ENCODE results near the gene NUBP2. TPM values are rescaled to one million over a fixed set of nuclear protein-coding genes. Genes with fewer than 3 reads are reported as not detected.
A peak's percentile ranks its signal among the peaks of the same experiment; 100 is the strongest.

Gene NUBP2
- total RNA-seq, 1 donor from 2014 or later, result 111 TPM

DNA sequence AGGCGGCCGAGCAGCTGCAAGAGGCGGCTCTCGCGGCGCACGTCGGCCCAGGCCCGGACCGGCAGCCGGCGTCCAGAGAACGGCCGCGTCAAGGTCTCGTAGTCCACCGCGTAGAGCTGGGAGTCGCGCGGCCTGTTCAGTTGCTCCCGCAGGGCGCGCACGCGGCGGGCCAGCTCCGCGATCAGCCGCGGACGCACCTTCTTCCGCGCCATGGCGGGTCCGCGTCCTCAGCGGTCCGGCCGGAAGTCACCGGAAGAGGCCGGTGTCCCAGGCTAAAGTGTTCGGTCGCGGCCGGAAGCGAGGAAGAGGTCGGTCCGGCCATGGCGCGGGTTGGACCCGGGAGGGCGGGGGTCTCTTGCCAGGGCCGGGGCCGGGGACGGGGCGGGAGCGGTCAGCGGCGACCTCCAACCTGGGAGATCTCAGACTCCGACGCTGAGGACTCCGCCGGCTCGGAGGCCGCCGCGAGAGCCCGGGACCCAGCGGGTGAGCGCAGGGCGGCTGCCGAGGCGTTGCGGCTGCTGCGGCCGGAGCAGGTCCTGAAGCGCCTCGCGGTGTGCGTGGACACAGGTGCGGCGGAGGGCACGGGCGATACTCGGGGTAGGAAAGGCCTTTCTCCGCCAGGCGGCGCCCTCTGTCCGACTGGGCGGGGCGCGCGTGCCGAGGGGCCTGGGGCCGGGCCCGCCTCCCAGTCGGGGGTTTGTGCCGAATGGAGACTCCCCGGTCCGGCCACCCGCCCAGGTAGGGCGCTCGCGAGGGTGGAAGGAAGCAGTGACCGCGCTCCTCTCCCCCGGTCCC, 9.7 kb upstream of the NUBP2 start, which contains the start of gene MRPS34:
Gene MRPS34, minus strand, starts transcription at position 227 of the 795 bp plus-strand sequence. Its CDS starts 15 bp downstream, at position 212.
- DNase-seq (ENCODE audit: low read depth), result no peak
- peak within 1 kb of the TSS; percentile 85 for H3K4me3 ChIP-seq (ENCODE audit: low read depth, low read length)
- TF ChIP-seq, protein P1, sequence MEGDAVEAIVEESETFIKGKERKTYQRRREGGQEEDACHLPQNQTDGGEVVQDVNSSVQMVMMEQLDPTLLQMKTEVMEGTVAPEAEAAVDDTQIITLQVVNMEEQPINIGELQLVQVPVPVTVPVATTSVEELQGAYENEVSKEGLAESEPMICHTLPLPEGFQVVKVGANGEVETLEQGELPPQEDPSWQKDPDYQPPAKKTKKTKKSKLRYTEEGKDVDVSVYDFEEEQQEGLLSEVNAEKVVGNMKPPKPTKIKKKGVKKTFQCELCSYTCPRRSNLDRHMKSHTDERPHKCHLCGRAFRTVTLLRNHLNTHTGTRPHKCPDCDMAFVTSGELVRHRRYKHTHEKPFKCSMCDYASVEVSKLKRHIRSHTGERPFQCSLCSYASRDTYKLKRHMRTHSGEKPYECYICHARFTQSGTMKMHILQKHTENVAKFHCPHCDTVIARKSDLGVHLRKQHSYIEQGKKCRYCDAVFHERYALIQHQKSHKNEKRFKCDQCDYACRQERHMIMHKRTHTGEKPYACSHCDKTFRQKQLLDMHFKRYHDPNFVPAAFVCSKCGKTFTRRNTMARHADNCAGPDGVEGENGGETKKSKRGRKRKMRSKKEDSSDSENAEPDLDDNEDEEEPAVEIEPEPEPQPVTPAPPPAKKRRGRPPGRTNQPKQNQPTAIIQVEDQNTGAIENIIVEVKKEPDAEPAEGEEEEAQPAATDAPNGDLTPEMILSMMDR (conservative IDR thresholded peaks at IDR 0.05; ENCODE audit: low read depth, low read length), result peak; percentile 66

DNA sequence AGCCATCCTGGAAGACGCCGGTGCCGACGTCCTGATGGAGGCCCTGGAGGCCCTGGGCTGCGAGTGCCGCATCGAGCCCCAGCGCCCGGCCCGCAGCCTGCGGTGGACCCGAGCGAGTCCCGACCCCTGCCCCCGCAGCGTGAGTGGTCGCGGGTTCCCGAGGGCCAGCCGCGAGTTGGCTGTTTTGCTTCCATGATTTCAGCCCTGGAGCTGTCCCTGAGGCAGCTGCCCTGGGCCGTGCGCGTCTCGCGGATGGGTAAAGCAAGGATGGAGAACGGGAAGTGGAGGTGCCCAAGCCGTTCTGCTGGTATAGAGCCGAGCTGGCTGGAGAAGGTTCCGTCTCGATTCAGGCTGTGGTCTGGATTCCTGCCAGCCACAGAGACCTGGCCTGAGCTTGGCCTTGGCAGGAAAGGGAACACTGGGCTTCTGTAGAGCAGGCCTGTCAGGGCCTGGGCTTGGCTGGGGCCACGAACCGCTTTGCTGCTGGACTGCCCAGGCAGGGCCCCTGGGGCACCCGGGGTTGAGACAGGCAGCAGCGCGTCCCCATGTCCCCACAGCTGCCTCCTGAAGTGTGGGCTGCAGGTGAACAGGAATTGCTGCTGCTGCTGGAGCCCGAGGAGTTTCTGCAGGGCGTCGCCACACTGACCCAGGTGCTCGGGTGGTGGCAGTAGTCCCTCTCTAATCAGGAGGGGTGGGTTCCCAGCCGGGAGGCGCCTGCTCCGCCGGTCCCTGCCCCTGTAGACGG, 8.9 kb upstream of the NUBP2 start:
- TF ChIP-seq, protein P1 (conservative IDR thresholded peaks at IDR 0.05; ENCODE audit: low read depth, low read length), result no peak
- peak overlapping the region; percentile 85 for H3K4me3 ChIP-seq (ENCODE audit: low read depth, low read length)
- no peak for DNase-seq (ENCODE audit: low read depth)

DNA sequence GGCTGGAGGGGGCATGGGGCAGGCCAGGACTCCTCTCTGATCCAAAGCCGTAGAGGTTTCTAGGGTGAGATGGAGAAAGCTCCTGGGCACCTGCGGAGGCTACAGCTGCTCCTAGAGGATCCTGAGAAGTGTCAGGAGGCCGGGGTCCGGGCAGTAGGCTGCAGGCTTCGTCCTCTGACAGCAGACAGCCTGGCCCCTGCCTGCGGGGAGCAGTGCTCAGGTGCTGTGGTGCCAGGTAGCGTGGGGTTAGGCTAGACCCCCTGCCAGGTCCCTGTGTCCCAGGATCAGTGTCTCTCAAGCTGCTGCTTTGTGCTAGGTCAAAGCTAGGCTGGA, 8.3 kb upstream of the NUBP2 start:
- TF ChIP-seq, protein P1 (conservative IDR thresholded peaks at IDR 0.05; ENCODE audit: low read depth, low read length), result no peak
- peak overlapping the region; percentile 85 for H3K4me3 ChIP-seq (ENCODE audit: low read depth, low read length)
- no peak for DNase-seq (ENCODE audit: low read depth)

DNA sequence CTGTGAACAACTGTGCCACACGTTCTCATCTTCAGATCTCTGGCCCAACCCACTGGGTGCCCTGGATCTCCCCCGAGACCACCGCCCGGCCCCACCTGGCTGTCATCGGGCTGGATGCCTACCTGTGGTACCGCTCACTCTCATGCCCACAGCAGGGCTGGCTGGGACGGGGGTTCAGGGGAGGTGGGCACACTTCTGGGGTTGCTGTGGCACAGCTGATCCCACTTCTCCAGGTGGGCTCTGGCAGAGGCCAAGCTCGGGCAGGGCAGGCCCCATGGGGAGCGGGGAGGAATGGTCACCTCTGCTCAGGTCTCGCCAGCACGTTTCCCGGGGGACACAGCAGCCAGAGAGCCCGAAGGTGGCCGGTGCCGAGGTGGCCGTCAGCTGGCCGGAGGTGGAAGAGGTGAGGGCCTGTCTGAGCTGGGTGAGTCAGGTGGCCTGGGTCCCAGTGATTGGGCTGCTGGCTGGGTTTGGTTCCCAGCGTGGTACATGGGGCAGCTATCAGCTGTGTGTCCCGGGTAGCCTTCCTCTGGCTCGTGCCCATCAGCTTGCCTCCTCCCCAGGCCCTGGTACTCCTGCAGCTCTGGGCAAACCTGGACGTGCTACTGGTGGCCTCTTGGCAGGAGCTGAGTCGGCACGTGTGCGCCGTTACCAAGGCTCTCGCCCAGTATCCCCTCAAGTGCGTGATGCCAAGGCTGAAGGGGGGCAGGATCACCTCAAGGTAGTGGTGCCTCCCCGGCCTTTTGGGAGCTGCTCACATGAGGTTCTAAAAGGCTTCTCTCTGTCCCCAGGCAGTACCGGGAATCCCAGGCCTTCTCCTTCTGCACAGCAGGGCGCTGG, 7.5 kb upstream of the NUBP2 start:
- no peak overlapping the region for H3K4me3 ChIP-seq (ENCODE audit: low read depth, low read length)
- TF ChIP-seq, protein P1 (conservative IDR thresholded peaks at IDR 0.05; ENCODE audit: low read depth, low read length), result no peak
- DNase-seq (ENCODE audit: low read depth), result no peak

DNA sequence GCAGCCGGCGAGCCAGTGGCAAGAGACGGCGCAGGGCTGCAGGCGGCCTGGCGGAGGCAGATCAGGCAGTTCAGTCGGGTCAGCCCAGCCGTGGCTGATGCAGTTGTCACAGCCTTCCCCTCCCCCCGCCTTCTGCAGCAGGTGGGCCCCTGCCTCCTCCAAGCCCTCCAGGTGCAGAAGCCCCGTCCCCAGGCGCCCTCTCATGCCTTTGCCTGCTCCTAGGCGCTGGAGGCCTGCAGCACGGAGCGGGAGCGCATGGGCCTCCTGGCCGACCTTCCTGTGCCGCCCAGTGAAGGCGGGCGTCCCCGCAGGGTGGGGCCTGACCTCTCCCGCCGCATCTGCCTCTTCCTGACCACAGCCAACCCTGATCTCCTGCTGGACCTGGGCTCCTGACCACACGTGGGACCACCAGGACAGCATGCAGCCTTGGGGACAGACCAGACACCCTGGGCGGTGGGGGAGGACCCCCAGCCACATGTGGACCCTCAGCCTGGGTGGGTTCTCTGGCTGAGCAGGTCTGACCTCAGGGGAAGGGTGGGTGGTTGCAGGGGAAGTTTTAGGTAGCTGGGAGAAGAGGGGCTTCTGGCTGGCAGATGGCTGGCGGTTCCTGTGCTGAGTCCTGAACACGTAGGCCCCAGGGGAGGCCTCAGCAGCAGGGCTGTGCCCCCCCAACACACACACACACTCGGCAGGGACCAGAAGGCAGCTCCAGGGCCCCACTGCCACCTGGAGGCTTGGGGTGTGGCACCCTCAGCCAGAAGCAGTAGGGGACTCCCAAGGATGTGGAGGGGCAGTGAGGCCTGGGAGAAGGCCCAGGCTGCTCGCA, 6.7 kb upstream of the NUBP2 start:
- H3K4me3 ChIP-seq (ENCODE audit: low read depth, low read length), result no peak overlapping the region
- TF ChIP-seq, protein P1 (conservative IDR thresholded peaks at IDR 0.05; ENCODE audit: low read depth, low read length), result no peak

DNA sequence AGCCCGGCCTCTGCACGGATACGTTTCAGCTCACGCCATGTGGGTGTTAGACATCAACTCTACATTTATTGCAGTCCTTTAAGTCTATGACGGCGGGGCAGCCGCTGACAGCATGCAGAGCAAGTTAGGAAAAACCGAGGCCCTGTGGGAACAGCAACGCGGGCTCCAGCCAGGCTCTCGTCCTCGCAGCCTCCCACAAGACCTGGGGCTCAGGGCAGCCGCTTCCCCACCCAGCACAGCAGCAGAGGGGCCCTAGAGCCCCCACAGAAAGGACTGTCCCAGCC, 6.1 kb upstream of the NUBP2 start:
- no peak for DNase-seq (ENCODE audit: low read depth)
- TF ChIP-seq, protein P1 (conservative IDR thresholded peaks at IDR 0.05; ENCODE audit: low read depth, low read length), result no peak
- H3K4me3 ChIP-seq (ENCODE audit: low read depth, low read length), result no peak overlapping the region

More for the DNA sequence above, 6.7 kb upstream of the NUBP2 start:
- DNase-seq (ENCODE audit: low read depth), result no peak
